UCSD-AML1 (cell line): ENCODE results near the gene ALOX5AP.

Source experiments
- DNase-seq: peaks from one replicate; lab custom pipeline; 2025; ENCODE audit not compliant: unreplicated experiment; lab: John Stamatoyannopoulos, UW

ALOX5AP gene

DNA sequence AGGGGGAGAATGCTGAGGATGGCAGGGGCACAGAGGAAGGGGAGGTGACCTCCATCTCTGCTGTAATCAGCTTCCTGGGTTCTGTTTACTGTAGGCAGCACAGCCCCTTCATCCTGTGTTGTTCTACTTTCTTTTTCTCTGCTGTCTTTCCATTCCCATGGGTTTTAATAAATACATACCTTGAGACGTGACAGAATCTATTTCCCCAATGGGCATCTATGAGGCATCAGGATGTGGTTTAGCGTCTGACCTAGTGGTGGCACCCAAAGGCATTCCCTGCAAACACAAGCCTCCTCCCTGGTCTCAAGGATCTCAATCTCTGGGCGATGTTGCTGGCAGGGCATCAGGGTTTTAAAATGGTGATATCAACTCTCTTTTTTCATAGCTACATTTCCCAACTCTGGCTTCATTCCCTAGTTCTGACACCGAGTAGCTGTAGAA, 60.8 kb downstream of the ALOX5AP start:
- DNase-seq = no peak

DNA sequence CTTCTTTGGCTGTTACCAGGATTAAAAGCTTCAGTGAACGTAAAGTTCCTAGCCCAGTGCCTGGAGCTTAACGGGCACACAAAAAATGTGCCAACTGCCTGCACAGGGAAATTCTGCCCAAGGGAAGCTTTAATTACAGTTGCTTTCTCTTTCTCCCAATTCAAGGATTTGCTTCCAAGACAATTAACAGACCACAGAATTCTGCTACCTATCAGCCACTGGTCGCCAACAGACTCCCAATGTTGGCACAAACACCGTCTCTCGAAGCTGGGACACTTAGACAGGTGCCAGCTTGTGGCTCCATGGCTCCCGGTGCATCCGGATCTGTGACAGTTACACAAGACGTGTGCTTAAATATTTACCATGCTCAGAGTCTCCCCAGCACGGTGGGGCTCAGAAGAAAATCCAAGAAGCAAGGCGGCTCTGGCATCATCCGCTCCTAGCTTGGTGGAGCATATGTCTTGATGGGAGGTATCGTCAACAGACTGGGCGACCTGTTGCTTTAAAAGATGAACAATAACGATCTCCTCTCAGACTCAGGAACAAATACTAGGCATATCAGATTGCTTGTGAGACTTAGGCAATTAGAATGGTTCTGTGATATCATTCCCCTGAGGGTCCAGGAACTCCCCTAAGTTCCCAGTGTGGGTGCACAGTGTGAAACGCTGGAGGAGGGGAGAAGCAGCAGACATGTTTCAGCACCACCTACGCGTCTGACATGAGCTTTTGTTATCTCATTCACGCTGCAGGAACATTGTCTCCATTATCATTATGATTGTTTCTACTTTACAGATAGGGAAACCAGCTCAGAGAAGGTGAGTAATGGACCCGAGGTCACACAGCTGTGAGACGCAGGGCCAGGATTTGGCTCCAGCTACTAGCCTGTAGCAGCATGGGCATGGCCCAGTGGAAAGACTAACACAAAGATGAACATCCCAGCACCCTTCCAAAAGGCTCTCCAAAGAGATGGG, 61.6 kb downstream of the ALOX5AP start:
- DNase-seq = no peak

DNA sequence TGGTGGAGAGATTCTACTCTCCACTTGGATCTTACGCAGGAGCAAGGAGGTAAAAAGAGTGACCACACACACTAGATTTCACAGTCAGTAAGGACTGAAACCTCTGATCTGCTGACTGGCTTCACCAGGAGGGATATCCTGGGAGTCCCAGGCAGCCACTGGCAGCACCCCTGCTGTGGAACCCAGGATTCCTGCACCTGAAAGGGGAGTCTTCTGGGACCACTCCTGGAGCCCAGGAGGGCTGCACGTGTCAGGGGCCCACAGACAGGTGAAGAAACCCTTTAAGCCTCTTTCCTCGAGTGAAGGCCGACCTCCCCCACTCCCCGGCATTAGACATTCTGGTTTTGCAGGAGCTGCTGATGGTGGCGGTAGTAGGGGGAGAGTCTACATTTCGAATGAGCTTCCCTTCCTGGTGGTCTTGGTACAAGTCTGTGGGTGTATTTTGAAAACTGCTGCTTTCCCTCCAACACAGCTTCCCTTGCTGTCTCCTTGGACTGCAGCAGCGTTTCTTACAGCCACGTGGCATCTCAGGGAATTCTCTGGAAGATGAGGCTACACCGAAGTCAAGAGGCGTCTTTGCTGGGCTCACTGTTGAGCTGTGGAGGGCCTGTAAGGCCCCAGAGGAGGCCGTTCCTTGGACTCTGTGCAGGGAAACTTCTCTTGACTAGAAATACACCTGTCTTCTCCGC, 62.6 kb downstream of the ALOX5AP start:
- DNase-seq = no peak

DNA sequence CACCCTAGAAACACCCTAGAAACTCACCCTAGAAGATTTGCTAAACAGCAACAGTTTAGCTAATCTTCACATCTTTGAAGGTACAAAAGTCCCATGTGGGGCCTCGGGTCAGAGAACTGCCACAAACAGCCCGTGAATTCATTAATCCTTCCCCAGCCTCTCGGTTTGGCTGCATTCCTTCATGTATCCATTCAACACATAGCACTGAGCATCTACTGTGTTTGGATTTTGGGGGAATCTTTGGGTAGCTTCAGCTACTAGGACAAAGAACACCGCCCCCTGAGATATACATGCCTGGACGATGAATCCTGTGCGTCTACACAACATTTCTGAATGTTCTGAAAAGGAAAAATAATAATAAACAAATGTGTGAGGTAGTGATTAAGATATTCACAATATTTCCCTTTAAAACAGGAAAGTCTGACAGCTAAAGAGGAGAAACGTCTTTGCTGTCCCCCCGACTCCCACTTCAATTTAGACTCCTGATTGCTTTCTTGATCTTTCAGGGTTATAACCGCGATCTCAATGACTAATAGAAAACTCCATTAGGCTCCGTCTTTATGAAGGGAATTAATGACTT, 63.5 kb downstream of the ALOX5AP start:
- DNase-seq = no peak

DNA sequence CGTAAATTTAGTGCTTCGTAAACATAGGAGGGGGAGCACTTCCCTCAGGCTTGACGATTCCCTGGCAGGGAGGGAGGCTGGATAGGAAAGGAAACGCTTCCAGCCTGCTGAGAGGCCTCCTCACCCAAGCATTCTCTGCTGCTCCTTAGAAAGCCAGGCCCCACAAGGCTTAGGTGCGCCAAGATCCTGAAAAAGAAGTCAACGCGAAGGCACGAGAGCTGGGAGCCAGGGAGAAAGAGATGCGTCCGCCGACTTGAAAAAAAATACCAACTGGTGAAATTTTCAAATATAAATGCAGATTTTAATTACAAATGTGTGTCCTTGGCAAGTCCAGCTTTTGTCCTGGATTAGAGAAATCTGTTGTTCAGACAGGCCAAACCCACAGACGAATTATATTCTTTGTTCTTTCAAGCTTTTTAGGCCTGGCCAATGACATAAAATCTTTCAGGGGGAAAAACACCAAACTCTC, 64.0 kb downstream of the ALOX5AP start:
- DNase-seq = no peak

DNA sequence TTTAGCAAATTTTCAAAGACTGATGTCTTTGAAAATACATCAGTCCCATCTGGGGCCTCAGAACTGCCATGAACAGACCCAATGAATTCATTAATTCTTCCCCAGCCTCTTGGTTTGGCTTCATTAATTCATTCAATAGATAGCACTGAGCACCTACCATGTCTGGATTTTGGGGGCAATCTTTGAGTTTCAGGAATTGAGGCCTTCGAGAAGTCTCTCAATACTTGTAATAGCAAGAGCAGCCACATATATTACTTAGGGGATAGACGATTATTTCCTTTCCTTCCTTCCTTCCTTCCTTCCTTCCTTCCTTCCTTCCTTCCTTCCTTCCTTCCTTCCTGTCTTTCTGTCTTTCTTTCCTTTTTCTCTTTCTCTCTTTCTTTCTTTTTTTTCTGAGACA, 64.8 kb downstream of the ALOX5AP start:
- no peak for DNase-seq

DNA sequence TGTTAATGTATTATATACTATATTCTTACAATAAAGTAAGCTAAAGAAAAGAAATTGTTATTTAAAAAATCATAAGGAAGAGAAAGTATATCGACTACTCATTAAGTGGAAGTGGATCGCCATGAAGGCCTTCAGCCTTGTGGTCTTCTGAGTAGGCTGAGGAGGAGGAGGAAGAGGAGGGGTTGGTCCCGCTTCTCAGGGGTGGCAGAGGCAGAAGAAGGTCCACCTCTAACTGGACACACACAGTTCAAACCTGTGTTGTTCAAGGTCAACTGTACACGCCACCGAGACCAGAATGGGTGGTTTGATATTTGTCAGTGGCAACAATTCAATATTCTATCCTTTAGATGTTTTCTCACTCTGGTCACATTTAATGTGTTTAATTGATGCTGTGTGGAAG, 67.2 kb downstream of the ALOX5AP start:
- DNase-seq = no peak

DNA sequence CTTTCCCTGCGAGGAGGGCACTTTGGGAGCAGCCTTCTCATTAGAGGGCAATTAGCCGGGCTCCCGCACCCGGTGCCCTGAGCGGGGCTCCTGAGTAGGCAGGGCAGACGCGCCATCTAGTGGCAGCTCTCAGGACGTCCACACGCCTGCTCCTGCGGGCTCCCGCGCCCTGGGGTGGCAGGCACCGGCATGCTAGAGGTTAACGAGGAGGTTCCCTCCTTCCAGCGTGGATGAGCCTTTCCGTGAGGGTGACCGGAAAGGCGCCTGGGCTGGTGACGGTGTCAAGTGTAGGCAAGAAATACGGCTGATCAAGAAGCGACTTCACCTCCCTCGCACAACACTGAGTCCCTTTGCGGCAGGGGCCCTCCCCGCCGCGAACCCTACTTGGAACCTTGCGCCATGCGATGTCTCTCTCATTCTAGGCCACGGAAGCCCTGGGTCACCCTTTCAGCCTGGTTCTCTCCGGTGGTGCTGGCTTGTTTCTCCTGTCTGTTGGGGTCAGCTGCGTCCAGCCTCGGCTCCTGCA, 67.7 kb downstream of the ALOX5AP start:
- DNase-seq = peak; percentile 79

DNA sequence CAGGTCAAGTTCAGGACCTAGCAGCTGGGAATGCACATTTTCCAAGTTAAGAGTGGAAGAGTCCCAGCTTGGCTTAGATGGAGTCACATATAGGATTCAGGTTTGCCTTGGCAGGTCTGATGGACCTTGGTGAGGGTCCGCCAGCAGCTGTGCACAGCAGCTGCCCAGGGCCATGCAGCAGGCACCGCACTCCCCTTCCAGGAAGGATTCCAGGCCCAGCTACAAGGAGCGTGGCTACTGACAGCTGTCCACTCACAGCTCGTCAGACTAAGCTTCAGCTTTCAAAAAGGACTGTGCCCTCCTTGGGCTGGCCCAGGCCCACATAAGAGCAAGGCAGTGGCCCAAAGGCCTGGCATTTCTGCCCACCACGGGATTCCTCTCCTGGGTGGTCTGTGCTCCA, 68.4 kb downstream of the ALOX5AP start:
- no peak for DNase-seq

DNA sequence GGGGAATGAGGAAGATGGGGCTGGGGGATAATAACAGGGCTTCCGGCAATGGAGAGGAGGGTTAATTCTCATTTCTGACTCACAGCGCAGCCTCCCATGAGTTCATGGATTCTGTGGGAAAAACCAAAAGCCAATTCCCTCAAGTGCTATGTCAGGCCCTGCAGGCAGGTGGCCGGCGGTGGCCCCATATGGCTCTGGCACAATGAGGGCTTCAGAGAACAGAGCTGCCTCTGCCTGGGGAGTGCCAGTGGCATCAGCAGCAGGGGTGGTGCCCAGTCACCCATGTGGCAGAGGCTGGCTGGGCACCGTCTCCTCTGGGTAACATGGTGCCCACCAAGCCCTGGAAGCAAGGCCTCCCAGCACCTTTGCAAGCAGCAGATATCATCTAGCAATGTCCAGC, 69.1 kb downstream of the ALOX5AP start:
- DNase-seq = no peak

DNA sequence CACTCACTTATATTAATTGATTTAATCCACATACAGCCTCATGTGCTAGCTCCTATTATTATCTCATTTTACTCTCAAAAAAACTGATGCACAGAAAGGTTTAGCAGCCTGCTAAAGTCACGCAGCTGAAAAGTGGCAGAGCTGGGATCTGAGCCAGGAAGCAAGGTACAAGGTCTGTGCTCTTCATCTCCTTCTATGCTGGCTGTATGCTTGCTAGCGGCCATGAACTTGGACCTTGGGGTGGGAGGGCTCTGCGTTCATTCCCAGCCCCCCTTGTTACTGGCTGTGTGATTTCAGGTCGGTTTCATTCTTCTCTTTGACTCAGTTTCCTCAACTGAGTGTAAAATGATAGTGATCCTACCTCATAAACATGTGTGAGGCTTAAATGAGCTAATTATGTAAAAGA, 69.8 kb downstream of the ALOX5AP start:
- DNase-seq = no peak

DNA sequence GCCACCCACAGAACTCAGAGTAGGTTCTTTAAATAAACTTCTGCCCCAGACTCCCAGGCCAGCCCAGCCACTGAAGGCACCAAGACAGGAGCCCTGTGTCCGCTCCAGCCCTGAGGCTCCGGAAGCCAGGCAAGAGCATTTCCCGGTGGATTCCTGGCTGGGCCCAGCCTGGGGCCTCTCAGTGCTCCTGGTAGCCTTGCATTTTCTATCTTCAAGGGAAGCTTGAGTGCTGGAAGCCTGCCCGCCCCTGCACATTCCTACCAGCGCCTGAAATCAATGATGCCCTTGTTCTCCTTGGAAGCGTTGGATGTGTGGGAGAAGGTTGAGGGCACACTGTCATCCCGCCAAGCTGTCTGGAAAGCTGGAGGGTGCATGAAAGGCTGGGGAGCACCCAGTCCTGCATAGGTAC, 70.3 kb downstream of the ALOX5AP start:
- DNase-seq = no peak

DNA sequence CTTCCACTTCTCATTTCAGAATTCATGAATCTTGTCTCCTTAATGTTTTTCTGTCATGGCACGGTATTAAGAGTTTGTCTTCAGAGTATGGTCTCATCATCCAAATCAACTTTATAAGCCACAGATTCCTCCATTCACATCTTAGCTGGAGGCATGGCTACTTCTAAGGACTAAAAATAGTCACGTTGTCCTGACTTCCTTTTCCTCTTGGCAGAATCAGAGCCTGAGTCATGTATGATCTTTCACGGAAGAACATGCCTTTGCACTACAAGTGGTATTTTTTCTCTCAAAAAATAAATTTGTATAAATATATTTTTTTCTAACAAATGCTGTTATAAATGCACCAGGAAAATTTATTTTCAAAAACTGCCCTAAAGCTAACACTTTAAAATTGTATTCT, 71.4 kb downstream of the ALOX5AP start:
- DNase-seq = no peak

DNA sequence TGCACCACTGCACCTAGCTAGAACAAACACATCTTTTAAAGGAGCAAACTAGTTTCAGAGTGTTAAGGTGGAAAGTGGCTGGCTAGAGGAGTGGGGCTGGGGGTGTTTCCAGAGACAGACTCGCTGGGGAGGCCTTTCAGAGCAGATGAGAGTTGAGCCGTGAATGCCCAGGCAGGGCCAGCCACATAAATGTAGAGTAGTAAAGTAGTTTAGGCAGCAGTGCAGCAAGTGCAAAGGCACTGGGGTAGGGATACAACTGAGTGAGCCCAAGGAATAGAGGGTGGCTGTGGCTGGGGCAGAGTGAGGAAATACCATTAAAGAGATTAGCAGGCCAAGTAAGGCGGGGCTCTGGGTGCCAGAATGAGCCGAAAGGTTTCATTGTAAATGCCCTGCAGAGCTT, 72.0 kb downstream of the ALOX5AP start:
- no peak for DNase-seq

DNA sequence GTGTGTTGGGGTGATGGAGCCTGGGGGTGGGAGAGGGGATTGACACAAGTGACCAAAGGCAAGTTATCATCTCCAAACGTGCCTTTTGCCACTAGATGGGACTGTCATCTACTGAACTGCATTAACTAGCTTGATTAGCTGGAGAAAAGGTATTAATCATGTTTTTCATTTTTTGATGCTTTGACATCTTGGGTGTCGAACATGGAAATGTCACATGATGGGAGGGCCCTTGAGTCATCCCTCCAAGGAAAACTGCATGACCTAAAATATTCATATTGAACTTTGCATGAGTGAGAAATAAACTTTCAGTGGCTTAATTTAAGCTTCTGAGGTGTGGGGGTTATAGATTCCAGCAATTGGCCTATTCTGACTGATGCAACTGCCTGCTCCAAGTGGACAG, 73.3 kb downstream of the ALOX5AP start:
- no peak for DNase-seq

DNA sequence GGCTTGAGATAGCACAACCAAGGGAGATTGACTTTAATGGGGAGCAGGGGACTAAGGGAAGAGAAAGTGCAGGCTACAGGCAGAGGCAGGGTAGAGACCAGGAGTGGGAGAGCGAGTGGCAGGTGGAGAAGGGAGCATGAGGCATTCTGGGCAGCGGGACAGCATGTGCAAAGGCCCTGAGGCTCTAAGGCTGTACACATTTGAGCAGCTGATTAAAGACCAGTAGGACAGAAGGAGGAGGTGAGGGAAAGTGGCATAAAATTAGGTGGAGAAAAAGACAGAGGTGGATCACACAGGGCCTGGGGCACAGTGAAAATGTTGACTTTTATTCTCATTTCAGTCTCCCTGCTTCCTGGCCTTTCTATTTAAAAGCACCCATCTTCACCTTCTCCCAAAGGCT, 74.4 kb downstream of the ALOX5AP start:
- DNase-seq = no peak

DNA sequence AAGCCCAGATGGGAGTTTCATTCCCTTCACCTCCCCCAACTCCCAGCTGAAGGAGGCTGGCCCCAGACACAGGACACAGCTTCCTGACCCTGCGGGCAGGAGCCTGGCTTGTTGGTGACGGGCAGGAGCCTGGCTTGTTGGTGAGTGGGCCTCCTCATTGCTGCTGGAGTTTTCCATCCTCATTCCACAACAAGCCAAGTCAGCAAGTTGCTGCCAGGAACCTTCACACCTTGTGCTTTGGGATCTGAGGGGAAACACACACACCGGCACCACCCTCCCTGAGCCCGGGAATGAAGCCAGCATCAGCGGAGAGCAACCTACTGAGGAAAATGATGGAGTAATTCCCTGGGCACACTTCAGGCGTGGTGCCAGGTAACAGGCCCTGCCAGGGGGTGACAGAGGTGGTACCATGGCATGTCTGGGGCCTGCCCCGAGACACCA, 74.9 kb downstream of the ALOX5AP start:
- DNase-seq = no peak

DNA sequence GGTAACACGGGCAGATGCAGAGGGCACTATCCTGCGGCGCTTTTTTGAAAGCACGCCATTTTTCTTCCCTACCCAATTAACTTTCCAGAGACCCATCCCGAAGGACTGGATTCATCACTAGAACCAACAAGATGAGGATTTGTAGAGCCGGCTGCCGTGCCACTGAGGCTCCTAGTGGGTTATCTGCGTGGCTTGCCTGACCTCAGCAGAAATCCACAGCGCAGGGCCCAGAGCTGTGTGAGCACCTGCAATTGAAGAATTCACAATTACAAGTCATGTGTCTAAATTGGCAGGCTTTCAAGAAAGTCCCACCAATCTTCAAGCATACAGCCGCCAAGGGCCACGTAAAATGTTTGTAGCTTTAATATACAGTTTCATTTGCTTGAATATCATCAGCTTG, 75.5 kb downstream of the ALOX5AP start:
- DNase-seq = no peak
